Mesendoderm (in vitro differentiated cells): ENCODE results near the gene AGA. TPM values are rescaled to one million over a fixed set of nuclear protein-coding genes. Genes with fewer than 3 reads are reported as not detected.

Experiments used
- DNase-seq: peaks from one replicate; pipeline ENCODE4 v3.0.0; 2013
- H2AK5ac ChIP-seq: 2 replicates; pipeline ENCODE4 v1.6.1; 2013; ENCODE audit warnings: low read length, inconsistent platforms
- H2BK120ac ChIP-seq: 2 replicates; pipeline ENCODE4 v1.6.1; 2013; ENCODE audit warnings: low read depth, mild to moderate bottlenecking, low read length, moderate library complexity, mixed read lengths
- H2BK15ac ChIP-seq: replicated peaks from 2 replicates; pipeline ENCODE4 v1.6.1; 2013; ENCODE audit warnings: low read depth, mild to moderate bottlenecking, moderate library complexity
- H2BK5ac ChIP-seq: 2 replicates; pipeline ENCODE4 v1.6.1; 2013; ENCODE audit warnings: low read length, inconsistent platforms
- H3K18ac ChIP-seq: 2 replicates; pipeline ENCODE4 v1.6.1; 2013; ENCODE audit warnings: mild to moderate bottlenecking, low read length, mixed read lengths
- H3K23ac ChIP-seq: one replicate; pipeline ENCODE4 v1.6.1; 2013; ENCODE audit warnings: low read length
- H3K27ac ChIP-seq: 2 replicates; pipeline ENCODE4 v1.5.1; 2013; ENCODE audit warnings: low read depth, mild to moderate bottlenecking, inconsistent platforms, low read length, moderate library complexity
- H3K27me3 ChIP-seq: 2 replicates; pipeline ENCODE4 v1.6.1; 2013; ENCODE audit warnings: low read length, control low read depth, mild to moderate bottlenecking, inconsistent platforms; ENCODE audit not compliant: insufficient read depth, poor library complexity
- H3K36me3 ChIP-seq: 2 replicates; pipeline ENCODE4 v1.6.1; 2013; ENCODE audit warnings: low read length, inconsistent platforms; ENCODE audit not compliant: control insufficient read depth, insufficient read depth
- H3K4ac ChIP-seq: one replicate; pipeline ENCODE4 v1.6.1; 2013; ENCODE audit warnings: low read depth, mild to moderate bottlenecking, low read length, moderate library complexity
- H3K4me1 ChIP-seq: 2 replicates; pipeline ENCODE4 v1.6.1; 2013; ENCODE audit warnings: low read depth, low read length, inconsistent platforms; ENCODE audit not compliant: control insufficient read depth
- H3K4me2 ChIP-seq: 2 replicates; pipeline ENCODE4 v1.6.1; 2013; ENCODE audit warnings: low read length
- H3K4me3 ChIP-seq: 2 replicates; pipeline ENCODE4 v1.5.1; 2013; ENCODE audit warnings: mild to moderate bottlenecking, low read length
- H3K56ac ChIP-seq: one replicate; pipeline ENCODE4 v1.6.1; 2013; ENCODE audit warnings: low read length
- H3K79me1 ChIP-seq: 2 replicates; pipeline ENCODE4 v1.6.1; 2013; ENCODE audit warnings: low read length, inconsistent platforms
- H3K79me2 ChIP-seq: 2 replicates; pipeline ENCODE4 v1.6.1; 2013; ENCODE audit warnings: mild to moderate bottlenecking, low read length; ENCODE audit not compliant: control insufficient read depth, insufficient read depth
- H3K9ac ChIP-seq: 2 replicates; pipeline ENCODE4 v1.6.1; 2013; ENCODE audit warnings: low read length, inconsistent platforms
- H4K5ac ChIP-seq: one replicate; pipeline ENCODE4 v1.6.1; 2013; ENCODE audit warnings: low read length
- H4K8ac ChIP-seq: one replicate; pipeline ENCODE4 v1.6.1; 2013; ENCODE audit warnings: low read depth, mild to moderate bottlenecking, control low read depth, low read length, moderate library complexity
- WGBS: extraction: QIAGEN DNeasy Blood & Tissue Kit; methylation state at CpG from one replicate; pipeline ENCODE4 v1.1.7; 2013; ENCODE audit warnings: low lambda C conversion rate, missing lambda C conversion rate; ENCODE audit not compliant: insufficient coverage; ENCODE audit errors: extremely low coverage; 5-methylcytosine and 5-hydroxymethylcytosine counted together
- polyA plus RNA-seq, 2 experiments: library from polyadenylated mRNA; stranded (reverse); fragments of 200-250 nt; gene quantifications; one replicate each; pipeline ENCODE4 v1.2.3, GENCODE V29; 2013

AGA gene
- 5.7 TPM for polyA plus RNA-seq (2013, experiment 1 of 2)
- polyA plus RNA-seq (2013, experiment 2 of 2), result 5.3 TPM

DNA sequence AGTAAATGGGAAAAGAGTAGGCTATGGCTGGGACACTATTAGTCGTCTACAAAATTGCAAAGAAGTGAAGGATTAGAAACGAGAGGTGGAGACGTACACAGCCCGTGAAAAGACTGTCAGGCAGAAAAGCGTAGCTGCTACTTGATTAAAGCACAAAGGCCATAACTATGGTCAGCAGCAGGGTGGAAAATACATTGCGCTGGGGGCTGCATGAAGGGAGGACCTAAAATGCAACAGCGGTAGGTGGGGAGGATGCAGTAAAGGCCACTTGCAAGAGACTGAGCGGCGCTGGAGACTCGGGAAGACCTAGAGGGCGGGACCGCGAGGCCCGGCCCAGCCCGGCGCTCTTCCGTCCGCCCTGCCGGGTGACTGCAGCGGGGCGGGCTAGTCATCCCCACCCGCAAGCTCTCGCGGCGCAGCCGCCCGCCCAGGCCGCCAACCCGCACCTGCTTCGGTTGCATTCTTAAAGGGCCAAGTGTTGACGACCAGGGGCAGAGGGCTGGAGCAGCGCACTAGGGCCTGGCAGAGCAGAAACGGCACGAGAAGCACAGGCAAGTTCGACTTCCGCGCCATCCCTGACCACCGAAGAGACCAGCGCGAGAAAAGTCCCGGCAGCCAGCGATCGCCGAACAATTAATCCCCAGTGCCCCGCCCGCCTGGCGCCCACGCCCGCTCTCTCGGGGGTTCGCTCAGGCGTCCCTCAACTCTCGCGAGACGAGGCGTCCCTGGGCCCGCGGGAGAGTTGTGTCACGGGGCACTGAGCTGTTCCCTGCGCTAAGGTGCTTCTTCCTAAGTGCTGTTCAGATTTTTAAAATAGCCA is at the start of gene AGA:
Gene AGA, minus strand, starts transcription at position 635 of the 820 bp plus-strand sequence. Its CDS starts 62 bp downstream, at position 573.
- H2BK5ac ChIP-seq, result no peak within 1 kb of the TSS
- no peak within 1 kb of the TSS for H2BK120ac ChIP-seq
- H3K23ac ChIP-seq, result no peak within 1 kb of the TSS
- peak within 1 kb of the TSS; percentile 60 for H3K4me2 ChIP-seq
- no peaks in the 10 kb centered on the region for H3K79me2 ChIP-seq
- no peaks in the 10 kb centered on the region for H3K4me1 ChIP-seq
- peak within 1 kb of the TSS; percentile 89 for H3K9ac ChIP-seq
- peak within 1 kb of the TSS; percentile 73 for H4K5ac ChIP-seq
- no peaks in the 10 kb centered on the region for H3K36me3 ChIP-seq
- H3K27me3 ChIP-seq, result no peaks in the 10 kb centered on the region
- peak within 1 kb of the TSS; percentile 55 for H3K4me3 ChIP-seq
- peak within 1 kb of the TSS; percentile 39 for H3K18ac ChIP-seq
- H3K4ac ChIP-seq, result no peak within 1 kb of the TSS
- peak; percentile 96 for DNase-seq
- H3K79me1 ChIP-seq, result no peaks in the 10 kb centered on the region
- H3K56ac ChIP-seq, result peak within 1 kb of the TSS; percentile 92
- peak within 1 kb of the TSS; percentile 97 for H4K8ac ChIP-seq
- peak within 1 kb of the TSS; percentile 95 for H3K27ac ChIP-seq
- WGBS, result no CpG with 5 or more reads among the region's 60 CpGs
- no peak within 1 kb of the TSS for H2AK5ac ChIP-seq
- H2BK15ac ChIP-seq, result peak within 1 kb of the TSS; percentile 42

DNA sequence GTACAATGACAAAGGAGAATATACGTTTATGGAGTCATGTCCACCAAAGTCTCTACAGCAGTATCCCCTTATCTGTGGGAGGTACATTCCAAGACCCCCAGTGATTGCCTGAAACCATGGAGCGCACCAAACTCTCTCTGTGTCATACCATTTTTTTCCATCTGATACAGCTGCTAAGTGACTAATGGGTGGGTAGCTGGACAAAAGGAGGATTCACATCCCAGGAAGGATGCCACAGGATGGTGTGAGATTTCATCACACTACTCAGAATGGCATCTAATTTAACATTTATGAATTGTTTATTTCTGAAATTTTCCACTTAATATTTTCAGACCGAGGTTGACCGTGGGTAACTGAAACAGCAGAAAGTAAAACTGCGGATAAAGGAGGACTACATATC is 49.8 kb upstream of the AGA start:
- Histone ChIP-seq H2AK5ac (no peak overlapping the region), H4K8ac (no peak overlapping the region), H3K23ac (no peak overlapping the region), H3K27me3 (no peaks in the 10 kb centered on the region), H3K79me1 (no peaks in the 10 kb centered on the region), H3K4me1 (no peaks in the 10 kb centered on the region), H3K4me2 (no peak overlapping the region), H3K18ac (no peak overlapping the region), H3K36me3 (no peaks in the 10 kb centered on the region), H3K79me2 (no peaks in the 10 kb centered on the region), H2BK15ac (no peak overlapping the region), H4K5ac (no peak overlapping the region), H2BK120ac (no peak overlapping the region), H3K56ac (no peak overlapping the region), H3K4ac (no peak overlapping the region), H3K4me3 (no peak overlapping the region), H2BK5ac (no peak overlapping the region), H3K9ac (no peak overlapping the region), H3K27ac (no peak overlapping the region)
- DNase-seq, result no peak
- no CpG with 5 or more reads among the region's 5 CpGs for WGBS

DNA sequence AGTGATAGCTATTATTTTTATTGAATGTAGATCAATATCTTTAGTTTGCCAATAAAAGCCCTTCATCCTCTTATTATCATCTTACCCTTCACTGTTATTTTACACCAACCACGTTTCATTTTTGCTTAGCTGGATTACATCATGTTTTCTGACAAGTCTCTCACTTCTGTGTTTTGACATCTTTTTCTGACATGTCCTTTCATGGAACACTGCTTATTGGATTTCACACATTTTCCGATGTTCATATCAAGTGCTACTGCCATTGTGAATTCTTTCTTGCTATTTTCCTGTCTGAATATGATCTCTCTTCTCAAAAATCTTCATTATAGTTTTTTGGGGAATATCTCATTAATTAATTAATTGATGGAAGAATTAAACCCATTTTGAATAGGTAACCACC is 48.5 kb upstream of the AGA start:
- Histone ChIP-seq H4K5ac (no peak overlapping the region), H3K79me2 (no peaks in the 10 kb centered on the region), H2BK15ac (no peak overlapping the region), H3K56ac (no peak overlapping the region), H2AK5ac (no peak overlapping the region), H3K27ac (no peak overlapping the region), H3K18ac (no peak overlapping the region), H3K36me3 (no peaks in the 10 kb centered on the region), H2BK120ac (no peak overlapping the region), H3K4me3 (no peak overlapping the region), H3K4ac (no peak overlapping the region), H3K4me1 (no peaks in the 10 kb centered on the region), H4K8ac (no peak overlapping the region), H3K27me3 (no peaks in the 10 kb centered on the region), H3K9ac (no peak overlapping the region), H3K4me2 (no peak overlapping the region), H2BK5ac (no peak overlapping the region), H3K79me1 (no peaks in the 10 kb centered on the region), H3K23ac (no peak overlapping the region)
- no peak for DNase-seq
- no CpG with 5 or more reads among the region's 2 CpGs for WGBS

DNA sequence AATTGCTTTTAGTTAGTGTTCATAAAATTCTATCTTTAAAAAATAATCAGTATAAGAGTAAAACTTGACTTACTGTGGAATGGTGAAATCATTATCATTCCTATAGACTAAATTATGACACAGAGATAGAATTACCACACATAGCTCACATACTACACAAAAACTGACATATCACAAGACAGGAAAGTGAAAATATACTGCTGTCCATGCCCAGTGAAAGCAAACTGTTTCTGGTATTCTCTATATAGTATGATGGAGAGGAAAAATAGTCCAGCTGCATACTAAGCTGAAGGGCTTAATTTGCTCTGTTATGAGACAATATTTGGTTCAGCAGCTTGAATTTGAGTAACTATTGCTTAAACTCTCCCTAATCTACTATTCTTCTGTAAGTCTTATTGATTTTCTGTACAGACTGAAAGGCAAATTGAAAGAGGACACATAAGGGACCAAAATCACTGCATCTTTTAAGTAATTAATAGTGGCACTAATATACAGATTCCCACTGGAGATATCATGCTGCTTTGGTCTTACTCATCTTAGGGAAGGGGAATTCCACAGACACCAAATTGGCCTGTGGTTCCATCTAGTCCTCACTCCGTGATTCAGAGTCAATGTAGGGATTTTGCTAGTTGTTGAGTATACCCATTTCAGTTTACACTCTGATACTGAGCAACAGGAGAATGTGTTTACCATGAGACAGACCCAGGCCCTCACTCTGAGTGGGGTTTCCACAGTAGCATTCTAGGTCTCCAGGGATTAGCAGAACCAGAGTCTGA is 47.4 kb upstream of the AGA start:
- H3K4me3 ChIP-seq, result no peak overlapping the region
- no peak overlapping the region for H2BK120ac ChIP-seq
- no peaks in the 10 kb centered on the region for H3K36me3 ChIP-seq
- H3K4me1 ChIP-seq, result no peaks in the 10 kb centered on the region
- no peak for DNase-seq
- no peaks in the 10 kb centered on the region for H3K79me1 ChIP-seq
- no peak overlapping the region for H2AK5ac ChIP-seq
- H2BK5ac ChIP-seq, result no peak overlapping the region
- H2BK15ac ChIP-seq, result no peak overlapping the region
- H4K8ac ChIP-seq, result no peak overlapping the region
- H3K56ac ChIP-seq, result no peak overlapping the region
- no peak overlapping the region for H3K18ac ChIP-seq
- H3K4ac ChIP-seq, result no peak overlapping the region
- no peak overlapping the region for H3K9ac ChIP-seq
- no peak overlapping the region for H3K23ac ChIP-seq
- no peaks in the 10 kb centered on the region for H3K27me3 ChIP-seq
- no CpG with 5 or more reads among the region's 1 CpG for WGBS
- no peaks in the 10 kb centered on the region for H3K79me2 ChIP-seq
- H4K5ac ChIP-seq, result no peak overlapping the region
- H3K27ac ChIP-seq, result no peak overlapping the region
- no peak overlapping the region for H3K4me2 ChIP-seq

DNA sequence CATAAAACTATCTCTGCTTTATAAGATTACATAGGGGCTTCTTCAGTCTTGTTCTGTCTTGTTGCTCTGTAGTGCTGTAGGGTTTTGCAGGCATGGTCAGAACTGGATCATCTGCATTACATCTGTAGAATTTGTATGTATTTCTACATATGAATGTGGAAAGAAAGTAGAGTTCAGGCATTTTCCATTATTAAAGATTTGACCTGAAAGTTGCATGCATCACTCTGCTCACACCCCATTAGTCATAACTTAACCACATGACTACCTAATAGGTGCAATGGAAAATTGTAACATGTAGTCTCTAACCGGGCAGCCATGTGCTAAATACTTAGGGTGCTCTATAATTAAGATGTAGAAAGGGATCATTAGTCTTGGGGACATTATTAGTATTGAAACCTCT is 45.7 kb upstream of the AGA start:
- no peak overlapping the region for H3K27ac ChIP-seq
- no CpG with 5 or more reads among the region's 1 CpG for WGBS

More for the DNA sequence above, 45.7 kb upstream of the AGA start:
- no peak overlapping the region for H3K4ac ChIP-seq
- no peak overlapping the region for H4K8ac ChIP-seq
- no peaks in the 10 kb centered on the region for H3K4me1 ChIP-seq
- H2BK15ac ChIP-seq, result no peak overlapping the region
- no peaks in the 10 kb centered on the region for H3K79me2 ChIP-seq
- no peak overlapping the region for H3K23ac ChIP-seq
- H4K5ac ChIP-seq, result no peak overlapping the region
- no peak overlapping the region for H3K56ac ChIP-seq
- no peak for DNase-seq
- no peak overlapping the region for H2BK120ac ChIP-seq
- H2BK5ac ChIP-seq, result no peak overlapping the region
- H3K79me1 ChIP-seq, result no peaks in the 10 kb centered on the region
- no peaks in the 10 kb centered on the region for H3K36me3 ChIP-seq
- H3K27me3 ChIP-seq, result no peaks in the 10 kb centered on the region
- no peak overlapping the region for H3K9ac ChIP-seq
- no peak overlapping the region for H3K18ac ChIP-seq
- H3K4me3 ChIP-seq, result no peak overlapping the region
- H2AK5ac ChIP-seq, result no peak overlapping the region
- H3K4me2 ChIP-seq, result no peak overlapping the region
